Loucy (cell line): ENCODE measurements around the gene SCRN2.

Experiments
- H2AFZ ChIP-seq: fragments of 200-600 bp; sonication (generic); 2 replicates; pipeline ENCODE4 v1.6.0; 2016; ENCODE audit warnings: antibody characterized with exemption, mild to moderate bottlenecking, low read length, moderate library complexity
- H3F3A ChIP-seq: fragments of 200-600 bp; 2 replicates; pipeline ENCODE4 v1.6.0; 2016; ENCODE audit warnings: antibody characterized with exemption, low read depth, mild to moderate bottlenecking
- H3K27me3 ChIP-seq: fragments of 200-600 bp; sonication (generic); 2 replicates; pipeline ENCODE4 v1.6.1; 2014; ENCODE audit warnings: low read length, mild to moderate bottlenecking; ENCODE audit not compliant: insufficient read depth, poor library complexity, severe bottlenecking
- H3K36me3 ChIP-seq: fragments of 200-600 bp; sonication (generic); 2 replicates; pipeline ENCODE4 v1.6.1; 2016; ENCODE audit warnings: low read length; ENCODE audit not compliant: insufficient read depth
- H3K4me1 ChIP-seq: fragments of 200-600 bp; sonication (generic); 2 replicates; pipeline ENCODE4 v1.5.1; 2014; ENCODE audit warnings: low read length, mild to moderate bottlenecking; ENCODE audit not compliant: insufficient read depth, poor library complexity, severe bottlenecking
- H3K4me2 ChIP-seq: fragments of 200-600 bp; sonication (generic); 2 replicates; pipeline ENCODE4 v1.6.0; 2014; ENCODE audit warnings: antibody characterized with exemption, low read length, low read depth, mild to moderate bottlenecking; ENCODE audit not compliant: poor library complexity, severe bottlenecking
- H3K4me3 ChIP-seq: fragments of 200-600 bp; sonication (generic); 2 replicates; pipeline ENCODE4 v1.5.1; 2014; ENCODE audit warnings: low read length, mild to moderate bottlenecking, mixed read lengths; ENCODE audit not compliant: poor library complexity, severe bottlenecking
- H3K79me2 ChIP-seq: fragments of 200-600 bp; sonication (generic); 2 replicates; pipeline ENCODE4 v1.6.1; 2014; ENCODE audit warnings: low read length; ENCODE audit not compliant: insufficient read depth
- H3K9ac ChIP-seq: fragments of 200-600 bp; sonication (generic); 2 replicates; pipeline ENCODE4 v1.6.0; 2014; ENCODE audit warnings: mild to moderate bottlenecking, low read depth, low read length, moderate library complexity; ENCODE audit not compliant: poor library complexity, severe bottlenecking
- H3K9me2 ChIP-seq: fragments of 200-600 bp; sonication (generic); replicated peaks from 2 replicates; pipeline ENCODE4 v1.6.1; 2016; ENCODE audit warnings: low read depth, low read length, mixed read lengths
- H3K9me3 ChIP-seq: fragments of 200-600 bp; sonication (generic); 2 replicates; pipeline ENCODE4 v1.6.1; 2014; ENCODE audit warnings: mild to moderate bottlenecking, antibody characterized with exemption, low read length, low read depth; ENCODE audit not compliant: insufficient read depth
- H4K20me1 ChIP-seq: fragments of 200-600 bp; sonication (generic); 2 replicates; pipeline ENCODE4 v1.6.0; 2014; ENCODE audit warnings: antibody characterized with exemption, low read length, mild to moderate bottlenecking; ENCODE audit not compliant: insufficient read depth, poor library complexity, severe bottlenecking
- EZH2phosphoT487 ChIP-seq: fragments of 200-600 bp; IDR thresholded peaks from 2 replicates; pipeline ENCODE4 v1.6.1; 2018; ENCODE audit warnings: antibody characterized with exemption, mild to moderate bottlenecking, moderate library complexity, borderline replicate concordance
- TF ChIP-seq, protein P1 (sequence below): fragments of 200-600 bp; sonication (generic); conservative IDR thresholded peaks from 2 replicates; pipeline ENCODE4 v1.5.1; 2014; ENCODE audit warnings: mild to moderate bottlenecking, antibody characterized with exemption, low read length

SCRN2 gene

DNA sequence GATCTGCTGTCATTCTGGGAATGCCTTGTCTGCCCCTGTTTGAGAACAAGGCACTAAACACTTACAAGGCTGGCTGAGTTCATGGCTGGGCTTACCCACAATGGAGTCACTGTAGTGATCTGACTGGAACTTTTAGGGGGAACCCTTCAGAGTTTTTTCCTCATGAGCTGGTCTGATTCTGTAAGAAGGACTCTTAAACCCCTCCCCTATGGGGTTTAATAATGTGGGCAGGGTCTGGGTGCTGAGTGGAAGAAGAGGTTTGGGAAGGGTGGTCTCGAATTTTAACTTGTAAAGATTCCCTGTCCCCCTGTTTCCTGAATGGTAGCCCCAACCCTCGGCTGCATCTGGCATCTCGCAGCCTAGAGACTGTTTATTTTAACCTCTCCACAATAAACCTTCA is 50.0 kb downstream of the SCRN2 start:
- H4K20me1 ChIP-seq, result no peaks in the 10 kb centered on the region
- no peaks in the 10 kb centered on the region for H3K36me3 ChIP-seq
- no peak overlapping the region for H2AFZ ChIP-seq
- no peaks in the 10 kb centered on the region for H3F3A ChIP-seq
- no peak overlapping the region for H3K4me2 ChIP-seq
- no peak for TF ChIP-seq EZH2phosphoT487
- peaks cover 3% of the 10 kb centered on the region for H3K4me1 ChIP-seq
- H3K4me3 ChIP-seq, result no peak overlapping the region
- H3K27me3 ChIP-seq, result no peaks in the 10 kb centered on the region
- H3K9me2 ChIP-seq, result no peaks in the 10 kb centered on the region
- no peaks in the 10 kb centered on the region for H3K79me2 ChIP-seq
- no peak overlapping the region for H3K9ac ChIP-seq
- H3K9me3 ChIP-seq, result no peaks in the 10 kb centered on the region

DNA sequence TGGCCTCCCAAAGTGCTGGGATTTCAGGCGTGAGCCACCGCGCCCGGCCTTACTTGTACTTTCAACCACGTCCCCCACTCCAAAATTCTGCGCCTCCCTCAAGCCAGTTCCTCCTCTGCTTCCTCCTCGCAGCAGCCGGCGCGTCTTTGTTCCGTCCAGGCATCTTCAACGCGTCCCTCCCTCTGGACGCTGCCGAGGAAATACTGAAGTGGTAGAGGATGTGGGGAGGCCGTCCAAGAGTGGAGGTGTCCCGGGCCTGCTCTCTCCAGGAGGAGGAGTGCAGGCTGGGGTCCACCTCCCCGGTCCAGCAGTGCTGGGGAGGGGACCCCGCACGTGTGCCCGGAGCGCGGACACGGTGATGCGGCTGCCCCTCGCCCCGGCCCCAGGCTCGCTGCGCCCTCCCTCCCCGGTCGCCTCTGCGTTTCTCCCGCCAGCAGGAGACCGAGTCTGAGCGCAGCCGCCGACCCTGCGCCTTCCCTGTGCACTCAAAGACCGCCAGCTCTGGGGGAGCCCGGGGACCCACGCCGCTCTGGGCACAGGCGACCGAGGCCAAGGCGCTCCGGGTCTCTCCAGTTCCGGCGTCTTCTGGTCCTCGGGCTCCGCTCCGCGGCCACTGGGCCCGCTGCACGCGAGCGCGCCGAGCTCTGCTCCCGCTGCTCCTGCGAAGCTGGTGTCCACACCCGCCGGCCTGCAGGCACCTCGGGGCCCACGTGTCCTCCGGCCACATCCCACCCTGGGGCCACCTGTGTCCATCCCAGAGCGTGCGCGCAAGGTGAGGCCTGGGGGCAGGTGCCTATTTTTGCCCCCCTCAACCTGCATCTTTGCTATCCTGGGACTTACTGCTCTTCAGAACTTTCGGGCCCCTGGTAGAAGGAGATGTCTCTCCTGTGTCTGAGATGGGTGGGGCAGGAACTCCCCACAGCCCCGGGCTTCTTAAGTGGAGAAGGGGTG is 51.2 kb downstream of the SCRN2 start:
- Histone ChIP-seq H3K9me3 (no peaks in the 10 kb centered on the region), H3K4me3 (no peak overlapping the region), H3K9ac (no peak overlapping the region), H3K79me2 (no peaks in the 10 kb centered on the region), H3K4me1 (peaks cover 3% of the 10 kb centered on the region), H3K36me3 (no peaks in the 10 kb centered on the region), H3F3A (no peaks in the 10 kb centered on the region), H3K4me2 (no peak overlapping the region), H3K27me3 (no peaks in the 10 kb centered on the region), H2AFZ (no peak overlapping the region), H3K9me2 (no peaks in the 10 kb centered on the region), H4K20me1 (no peaks in the 10 kb centered on the region)
- TF ChIP-seq EZH2phosphoT487, result no peak
- TF ChIP-seq, protein P1, sequence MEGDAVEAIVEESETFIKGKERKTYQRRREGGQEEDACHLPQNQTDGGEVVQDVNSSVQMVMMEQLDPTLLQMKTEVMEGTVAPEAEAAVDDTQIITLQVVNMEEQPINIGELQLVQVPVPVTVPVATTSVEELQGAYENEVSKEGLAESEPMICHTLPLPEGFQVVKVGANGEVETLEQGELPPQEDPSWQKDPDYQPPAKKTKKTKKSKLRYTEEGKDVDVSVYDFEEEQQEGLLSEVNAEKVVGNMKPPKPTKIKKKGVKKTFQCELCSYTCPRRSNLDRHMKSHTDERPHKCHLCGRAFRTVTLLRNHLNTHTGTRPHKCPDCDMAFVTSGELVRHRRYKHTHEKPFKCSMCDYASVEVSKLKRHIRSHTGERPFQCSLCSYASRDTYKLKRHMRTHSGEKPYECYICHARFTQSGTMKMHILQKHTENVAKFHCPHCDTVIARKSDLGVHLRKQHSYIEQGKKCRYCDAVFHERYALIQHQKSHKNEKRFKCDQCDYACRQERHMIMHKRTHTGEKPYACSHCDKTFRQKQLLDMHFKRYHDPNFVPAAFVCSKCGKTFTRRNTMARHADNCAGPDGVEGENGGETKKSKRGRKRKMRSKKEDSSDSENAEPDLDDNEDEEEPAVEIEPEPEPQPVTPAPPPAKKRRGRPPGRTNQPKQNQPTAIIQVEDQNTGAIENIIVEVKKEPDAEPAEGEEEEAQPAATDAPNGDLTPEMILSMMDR, result no peak
